Pancreas (tissue), 10 donors: ENCODE results near the gene TMEM40. TPM values are rescaled to one million over a fixed set of nuclear protein-coding genes. Genes with fewer than 3 reads are reported as not detected.
A peak's percentile ranks its signal among the peaks of the same experiment; 100 is the strongest.
"Not testable (repeated sequence)": the region's sequence is repeated elsewhere in the genome, so short reads cannot be mapped to it uniquely, and the experiment has no call there.

Source experiments
- ATAC-seq, 4 donors: fragments of 200-7000 bp; cut with Tn5 transposase; one replicate each; pipeline versions ENCODE4 v1.8.0 to v1.9.1; 2020; ENCODE audit warnings: mild to moderate bottlenecking in 4 of 4, moderate library complexity in 4 of 4
- DNase-seq, 6 donors: peaks; one replicate each; pipeline ENCODE4 v3.0.0-alpha.2; 2020
- FAIRE-seq: peaks from 2 replicates; lab custom pipeline; 2012; peaks lifted over from hg19 to GRCh38; lab: Jason Lieb, UNC
- H3K27ac ChIP-seq, 4 donors: fragments of 200-600 bp; sonication (generic); 1 replicate in 3 of 4; 2 replicates in 1 of 4; pipeline versions ENCODE4 v1.5.0 to v1.8.0; 2020
- H3K27me3 ChIP-seq, 4 donors: fragments of 200-600 bp; one replicate each; pipeline ENCODE4 v1.8.0; 2021
- H3K36me3 ChIP-seq, 3 donors: fragments of 200-600 bp; sonication (generic) in 1 of 3; one replicate each; pipeline versions ENCODE4 v1.5.0 to v1.8.0; 2020 to 2021
- H3K4me1 ChIP-seq, 3 donors: fragments of 200-600 bp; one replicate each; pipeline ENCODE4 v1.8.0; 2021
- H3K4me3 ChIP-seq, 4 donors: fragments of 200-600 bp; sonication (generic) in 2 of 4; one replicate each; pipeline versions ENCODE4 v1.5.0 to v1.8.0; 2020 to 2021
- H3K9me3 ChIP-seq, 4 donors: fragments of 200-600 bp; one replicate each; pipeline ENCODE4 v1.8.0; 2021
- CTCF ChIP-seq, 4 donors: fragments of 200-600 bp; sonication (generic) in 3 of 4; IDR thresholded peaks; one replicate each; pipeline versions ENCODE4 v1.5.0 to v1.8.0; 2021; ENCODE audit warnings: antibody characterized with exemption in 4 of 4
- WGBS, 2 donors: extraction: QIAGEN DNeasy Blood & Tissue Kit; methylation state at CpG; one replicate each; pipeline ENCODE4 v1.1.7; 2013; 5-methylcytosine and 5-hydroxymethylcytosine counted together
- intact Hi-C, 3 donors: fragments of 100-400 bp; cut with DNase I; formaldehyde crosslinking; loops; one replicate each; pipeline versions ENCODE4 v1.11.1 to v1.14.2; 2022
- polyA plus RNA-seq, 2 donors: library from polyadenylated mRNA; stranded (reverse); fragments of 200-250 nt; gene quantifications; one replicate each; pipeline ENCODE4 v1.2.3, GENCODE V29; 2013
- total RNA-seq, 6 donors: library from RNA; stranded (reverse); fragmentation: NEBNext Ultra II Directional in 4 of 6; extraction: Animal tissue kit (Norgen Biotek cat#: 25700) in 4 of 6; gene quantifications; one replicate each; pipeline versions ENCODE4 v1.2.1 to v1.2.4, GENCODE V29; 2021 to 2023
- donor health status: healthy with polysubstance abuse.
- donor health status: DM: no; HTN: no; CAD: no; lungs with moderate emphysema.
- donor health status: DM: no; HTN: no; CAD: no.
- donor health status: control.
- donor health status: control.
- donor health status: Bipolar disorder and iron deficiency.
- donor health status: DM: yes; HTN: yes; CAD: no.
- donor health status: DM: no; HTN: no; CAD: no.
- donor health status: DM: no; HTN: no; CAD: no.
- donor health status: DM: yes; HTN: yes; CAD: no.

TMEM40 gene
- total and polyA plus RNA-seq, 8 donors = 0.38 TPM; not detected in 7

- ATAC-seq (no peak), DNase-seq (no peak), FAIRE-seq (no peak)
- Histone ChIP-seq H3K9me3 (no peaks in the 10 kb centered on the region), H3K36me3 (no peaks in the 10 kb centered on the region), H3K4me3 (no peak overlapping the region), H3K27me3 (no peaks in the 10 kb centered on the region), H3K27ac (no peak overlapping the region), H3K4me1 (no peaks in the 10 kb centered on the region)
- intact Hi-C loops = no loop called here
- WGBS, 2 donors = 68 to 80% methylated on average over 1 of the region's 1 CpG
- TF ChIP-seq CTCF (IDR thresholded peaks at IDR 0.05) = no peak
Observed at GRCh38 chr3:12725436-12725835, 33.6 kb downstream of the TMEM40 start.

- no peak for FAIRE-seq
- peaks cover 0 to 4% (median 0%) of the 10 kb centered on the region in 3 donors for H3K4me1 ChIP-seq
- no peaks in the 10 kb centered on the region for H3K27me3 ChIP-seq
- TF ChIP-seq CTCF (IDR thresholded peaks at IDR 0.05) = no peak
- ATAC-seq = no peak
- H3K36me3 ChIP-seq = no peaks in the 10 kb centered on the region
- DNase-seq = no peak
- H3K4me3 ChIP-seq = no peak overlapping the region
- 61 to 66% methylated on average over 4 of the region's 4 CpGs for WGBS, 2 donors
- intact Hi-C loops = no loop called here
- H3K27ac ChIP-seq = no peak overlapping the region
- H3K9me3 ChIP-seq = no peaks in the 10 kb centered on the region
Observed at GRCh38 chr3:12724794-12725193, 34.3 kb downstream of the TMEM40 start.

GRCh38 chr3:12723362-12723761, 35.7 kb downstream of the TMEM40 start:
- DNase-seq, FAIRE-seq, ATAC-seq: not testable (repeated sequence)

GRCh38 chr3:12722226-12722625, 36.8 kb downstream of the TMEM40 start:
- peaks cover 0 to 6% (median 0%) of the 10 kb centered on the region in 3 donors for H3K4me1 ChIP-seq
- no peak for TF ChIP-seq CTCF (IDR thresholded peaks at IDR 0.05)
- no peak for ATAC-seq
- H3K4me3 ChIP-seq = no peak overlapping the region
- no peak for FAIRE-seq
- intact Hi-C loops = no loop called here
- H3K27me3 ChIP-seq = no peaks in the 10 kb centered on the region
- H3K27ac ChIP-seq = no peak overlapping the region
- no peaks in the 10 kb centered on the region for H3K36me3 ChIP-seq
- H3K9me3 ChIP-seq = no peaks in the 10 kb centered on the region
- no peak for DNase-seq
- WGBS, 2 donors = 55 to 61% methylated on average over 3 of the region's 3 CpGs

More at GRCh38 chr3:12723362-12723761, 35.7 kb downstream of the TMEM40 start:
- H3K4me3 ChIP-seq, H3K27me3 ChIP-seq, H3K27ac ChIP-seq, intact Hi-C loops, H3K9me3 ChIP-seq, H3K36me3 ChIP-seq, H3K4me1 ChIP-seq: not testable (repeated sequence)

GRCh38 chr3:12719984-12720898, 38.8 kb downstream of the TMEM40 start:
- H3K9me3 ChIP-seq = no peaks in the 10 kb centered on the region
- DNase-seq = peak; percentile 69 to 81 (median 78)
- no peak overlapping the region for H3K27ac ChIP-seq
- 17 to 19% methylated on average over 17 of the region's 17 CpGs for WGBS, 2 donors
- intact Hi-C loops = no loop called here
- no peak for FAIRE-seq
- ATAC-seq = peak; percentile 96 to 100 (median 100)
- no peak overlapping the region for H3K4me3 ChIP-seq
- H3K36me3 ChIP-seq = no peaks in the 10 kb centered on the region
- no peaks in the 10 kb centered on the region for H3K27me3 ChIP-seq
- peak; percentile 73 to 91 (median 90) for TF ChIP-seq CTCF (IDR thresholded peaks at IDR 0.05)
- peaks cover 0 to 6% (median 0%) of the 10 kb centered on the region in 3 donors for H3K4me1 ChIP-seq
